CD14-positive monocyte (primary cell): Measurements from ENCODE around the gene MTCH1. TPM values are rescaled to one million over a fixed set of nuclear protein-coding genes. Genes with fewer than 3 reads are reported as not detected.

Experiments
- DNase-seq, 3 donors: peaks; one replicate each; pipeline ENCODE4 v3.0.0-alpha.2; 2011 to 2022
- H2AFZ ChIP-seq: 2 replicates; pipeline ENCODE4 v1.6.0; 2012; ENCODE audit warnings: mild to moderate bottlenecking, low read depth, low read length, inconsistent platforms; ENCODE audit not compliant: insufficient read depth, poor library complexity, severe bottlenecking
- H3K27ac ChIP-seq, 2 donors: 1 replicate in 1 of 2; 2 replicates in 1 of 2; pipeline ENCODE4 v1.5.1; 2012 to 2013; ENCODE audit warnings: low read length in 2 of 2, control low read depth in 1 of 2, inconsistent platforms in 1 of 2, low read depth in 1 of 2, mild to moderate bottlenecking in 1 of 2
- H3K27me3 ChIP-seq, 2 donors: one replicate each; pipeline versions ENCODE4 v1.6.0 to v1.6.1; 2011 to 2013; ENCODE audit warnings: low read length in 2 of 2; ENCODE audit not compliant: control insufficient read depth in 2 of 2, insufficient read depth in 2 of 2
- H3K36me3 ChIP-seq, 2 donors: replicated peaks in 1 of 2; 1 replicate in 1 of 2; 2 replicates in 1 of 2; pipeline versions ENCODE4 v1.5.1 to v1.6.1; 2012 to 2013; ENCODE audit warnings: low read length in 2 of 2, control low read depth in 1 of 2, inconsistent platforms in 1 of 2, mild to moderate bottlenecking in 1 of 2; ENCODE audit not compliant: insufficient read depth in 2 of 2, control insufficient read depth in 1 of 2
- H3K4me1 ChIP-seq, 2 donors: 1 replicate in 1 of 2; 2 replicates in 1 of 2; pipeline versions ENCODE4 v1.5.1 to v1.6.1; 2012 to 2013; ENCODE audit warnings: low read length in 2 of 2, control low read depth in 1 of 2, inconsistent platforms in 1 of 2, mild to moderate bottlenecking in 1 of 2, moderate library complexity in 1 of 2; ENCODE audit not compliant: insufficient read depth in 2 of 2, control insufficient read depth in 1 of 2
- H3K4me2 ChIP-seq: replicated peaks from 2 replicates; pipeline ENCODE3; 2012; ENCODE audit warnings: low read length, moderate library complexity, mild to moderate bottlenecking; ENCODE audit not compliant: poor library complexity, severe bottlenecking; ENCODE audit errors: extremely low read depth
- H3K4me3 ChIP-seq, 3 experiments: fragments of 200-600 bp in 1 of 3; sonication (generic) in 1 of 3; replicated peaks in 1 of 3; 1 replicate in 2 of 3; 2 replicates in 1 of 3; pipeline ENCODE4 v1.5.1; 2011 to 2013; ENCODE audit warnings: low read length in 3 of 3, mild to moderate bottlenecking in 3 of 3, control low read depth in 2 of 3, low read depth in 2 of 3, inconsistent platforms in 1 of 3, moderate library complexity in 1 of 3
- H3K79me2 ChIP-seq: 2 replicates; pipeline ENCODE4 v1.6.0; 2012; ENCODE audit warnings: mild to moderate bottlenecking, control low read depth, inconsistent platforms, low read length, moderate library complexity; ENCODE audit not compliant: insufficient read depth
- H3K9ac ChIP-seq: 2 replicates; pipeline ENCODE4 v1.6.0; 2017; ENCODE audit warnings: low read length, mild to moderate bottlenecking; ENCODE audit not compliant: insufficient read depth, poor library complexity, severe bottlenecking
- H3K9me3 ChIP-seq, 2 donors: replicated peaks in 1 of 2; 1 replicate in 1 of 2; 2 replicates in 1 of 2; pipeline versions ENCODE4 v1.5.1 to v1.6.1; 2012 to 2013; ENCODE audit warnings: low read length in 2 of 2, control low read depth in 1 of 2; ENCODE audit not compliant: control insufficient read depth in 1 of 2, insufficient read depth in 1 of 2
- H4K20me1 ChIP-seq: 2 replicates; pipeline ENCODE4 v1.6.0; 2012; ENCODE audit warnings: mild to moderate bottlenecking, low read length, control low read depth, moderate library complexity; ENCODE audit not compliant: insufficient read depth
- H3K27ac Mint-ChIP-seq, 7 donors: one replicate each; pipeline ENCODE4 v1.8.0; 2020; ENCODE audit warnings: mild to moderate bottlenecking in 7 of 7, mixed read lengths in 7 of 7, moderate library complexity in 6 of 7, inconsistent platforms in 2 of 7
- H3K27me3 Mint-ChIP-seq, 3 donors: one replicate each; pipeline ENCODE4 v1.8.0; 2021 to 2022; ENCODE audit warnings: low read depth in 3 of 3, mild to moderate bottlenecking in 3 of 3, mixed read lengths in 3 of 3, moderate library complexity in 3 of 3, inconsistent platforms in 1 of 3
- H3K36me3 Mint-ChIP-seq, 2 donors: one replicate each; pipeline ENCODE4 v1.8.0; 2020; ENCODE audit warnings: mixed read lengths in 2 of 2, inconsistent platforms in 1 of 2, mild to moderate bottlenecking in 1 of 2
- H3K4me1 Mint-ChIP-seq: one replicate; pipeline ENCODE4 v1.8.0; 2020; ENCODE audit warnings: mild to moderate bottlenecking, mixed read lengths
- H3K4me3 Mint-ChIP-seq, 2 donors: one replicate each; pipeline ENCODE4 v1.8.0; 2020; ENCODE audit warnings: mild to moderate bottlenecking in 2 of 2, mixed read lengths in 2 of 2, moderate library complexity in 1 of 2
- H3K9me3 Mint-ChIP-seq, 7 donors: one replicate each; pipeline ENCODE4 v1.8.0; 2020 to 2022; ENCODE audit warnings: mixed read lengths in 7 of 7, mild to moderate bottlenecking in 6 of 7, moderate library complexity in 6 of 7, inconsistent platforms in 2 of 7
- CTCF ChIP-seq: fragments of 200-600 bp; IDR thresholded peaks from one replicate; pipeline ENCODE4 v1.8.0; 2022; ENCODE audit warnings: antibody characterized with exemption, mild to moderate bottlenecking
- WGBS: methylation state at CpG from one replicate; pipeline ENCODE4 v1.1.5; 2013; ENCODE audit warnings: missing lambda C conversion rate; ENCODE audit not compliant: insufficient coverage; 5-methylcytosine and 5-hydroxymethylcytosine counted together
- intact Hi-C, 2 donors: fragments of 100-400 bp; cut with micrococcal nuclease; formaldehyde crosslinking; loops; one replicate each; pipeline versions ENCODE4 v1.15.0 to v1.15.1; 2023
- polyA plus RNA-seq, 3 donors: library from polyadenylated mRNA; depleted of rRNA in 1 of 3; unstranded in 2 of 3; stranded (reverse) in 1 of 3; fragments of 300-500 nt in 2 of 3; fragments of >200 nt in 1 of 3; fragmentation: Illumina TruSeq in 2 of 3; gene quantifications; 1 replicate in 2 of 3; 2 replicates in 1 of 3; pipeline ENCODE4 v1.2.3, GENCODE V29; 2012 to 2021

MTCH1 gene
- polyA plus RNA-seq, 3 donors = 111 to 118 (median 111) TPM

- Mint-ChIP-seq H3K36me3 (no peaks in the 10 kb centered on the region), H3K27me3 (peaks cover 15 to 36% (median 22%) of the 10 kb centered on the region in 3 donors), H3K4me1 (no peaks in the 10 kb centered on the region), H3K4me3 (no peak overlapping the region), H3K9me3 (peaks cover 0 to 2% (median 2%) of the 10 kb centered on the region in 7 donors), H3K27ac (no peak overlapping the region)
- Histone ChIP-seq H3K4me1 (no peaks in the 10 kb centered on the region), H3K9ac (no peak overlapping the region), H4K20me1 (no peaks in the 10 kb centered on the region), H3K4me3 (no peak overlapping the region), H3K36me3 (no peaks in the 10 kb centered on the region), H3K27me3 (peaks cover 0 to 11% of the 10 kb centered on the region in 2 donors), H3K27ac (no peak overlapping the region), H3K79me2 (no peaks in the 10 kb centered on the region), H3K4me2 (no peak overlapping the region), H2AFZ (no peak overlapping the region), H3K9me3 (no peaks in the 10 kb centered on the region)
- 70% methylated on average over 10 of the region's 12 CpGs for WGBS
- no peak for TF ChIP-seq CTCF
- intact Hi-C loops = no loop called here
- no peak for DNase-seq
These were observed 38.2 kb downstream of the MTCH1 start for GRCh38 chr6:36947570-36948351.

GRCh38 chr6:36946526-36946925 is 39.5 kb downstream of the MTCH1 start:
- no peaks in the 10 kb centered on the region for H3K36me3 ChIP-seq
- no peak for TF ChIP-seq CTCF
- intact Hi-C loops = no loop called here

More at GRCh38 chr6:36946526-36946925, 39.5 kb downstream of the MTCH1 start:
- Histone ChIP-seq H3K9me3 (no peaks in the 10 kb centered on the region), H3K4me1 (no peaks in the 10 kb centered on the region), H3K27me3 (peaks cover 0 to 8% of the 10 kb centered on the region in 2 donors), H3K79me2 (no peaks in the 10 kb centered on the region), H4K20me1 (no peaks in the 10 kb centered on the region), H2AFZ (no peak overlapping the region), H3K9ac (no peak overlapping the region), H3K4me3 (no peak overlapping the region), H3K4me2 (no peak overlapping the region), H3K27ac (no peak overlapping the region)
- peaks cover 0 to 2% (median 2%) of the 10 kb centered on the region in 7 donors for H3K9me3 Mint-ChIP-seq
- H3K27ac Mint-ChIP-seq = no peak overlapping the region
- H3K4me3 Mint-ChIP-seq = no peak overlapping the region
- peak in 1 of 3 donors; percentile 1 for DNase-seq
- no peaks in the 10 kb centered on the region for H3K4me1 Mint-ChIP-seq
- H3K36me3 Mint-ChIP-seq = no peaks in the 10 kb centered on the region
- H3K27me3 Mint-ChIP-seq = peaks cover 8 to 27% (median 22%) of the 10 kb centered on the region in 3 donors
- WGBS = 100% methylated on average over 1 of the region's 4 CpGs
